Measurements from ENCODE around the gene RAC3.

RAC3 gene

DNA sequence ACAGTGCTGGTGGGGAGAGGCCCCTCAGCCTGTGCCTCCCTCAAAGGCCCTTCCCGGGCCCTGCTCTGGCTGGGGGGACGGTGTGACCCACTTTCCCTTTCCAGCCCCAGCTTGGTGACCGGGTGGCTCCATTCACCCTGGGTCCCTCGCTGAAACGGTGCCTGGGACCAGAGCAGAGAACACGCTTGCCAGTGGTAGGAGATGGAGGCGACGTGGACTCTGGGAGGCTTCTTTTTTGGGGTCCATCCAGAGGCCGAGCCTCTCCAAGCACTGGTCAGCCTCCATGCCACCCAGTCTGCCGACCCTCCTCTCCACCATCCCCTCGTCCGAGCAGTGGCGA lies 16.5 kb upstream of the RAC3 start:
- DNase-seq, result no peak
- peaks cover 8% of the 10 kb centered on the region for H3K36me3 ChIP-seq
- H3K9me3 ChIP-seq, result no peaks in the 10 kb centered on the region
- no peak overlapping the region for H3K4me3 ChIP-seq (ENCODE audit: low read depth, low read length)
- no peaks in the 10 kb centered on the region for H3K27me3 ChIP-seq
- TF ChIP-seq, protein P1, sequence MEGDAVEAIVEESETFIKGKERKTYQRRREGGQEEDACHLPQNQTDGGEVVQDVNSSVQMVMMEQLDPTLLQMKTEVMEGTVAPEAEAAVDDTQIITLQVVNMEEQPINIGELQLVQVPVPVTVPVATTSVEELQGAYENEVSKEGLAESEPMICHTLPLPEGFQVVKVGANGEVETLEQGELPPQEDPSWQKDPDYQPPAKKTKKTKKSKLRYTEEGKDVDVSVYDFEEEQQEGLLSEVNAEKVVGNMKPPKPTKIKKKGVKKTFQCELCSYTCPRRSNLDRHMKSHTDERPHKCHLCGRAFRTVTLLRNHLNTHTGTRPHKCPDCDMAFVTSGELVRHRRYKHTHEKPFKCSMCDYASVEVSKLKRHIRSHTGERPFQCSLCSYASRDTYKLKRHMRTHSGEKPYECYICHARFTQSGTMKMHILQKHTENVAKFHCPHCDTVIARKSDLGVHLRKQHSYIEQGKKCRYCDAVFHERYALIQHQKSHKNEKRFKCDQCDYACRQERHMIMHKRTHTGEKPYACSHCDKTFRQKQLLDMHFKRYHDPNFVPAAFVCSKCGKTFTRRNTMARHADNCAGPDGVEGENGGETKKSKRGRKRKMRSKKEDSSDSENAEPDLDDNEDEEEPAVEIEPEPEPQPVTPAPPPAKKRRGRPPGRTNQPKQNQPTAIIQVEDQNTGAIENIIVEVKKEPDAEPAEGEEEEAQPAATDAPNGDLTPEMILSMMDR (IDR thresholded peaks at IDR 0.05; ENCODE audit: low read depth, low read length), result no peak
- peaks cover 23% of the 10 kb centered on the region for H3K4me1 ChIP-seq

DNA sequence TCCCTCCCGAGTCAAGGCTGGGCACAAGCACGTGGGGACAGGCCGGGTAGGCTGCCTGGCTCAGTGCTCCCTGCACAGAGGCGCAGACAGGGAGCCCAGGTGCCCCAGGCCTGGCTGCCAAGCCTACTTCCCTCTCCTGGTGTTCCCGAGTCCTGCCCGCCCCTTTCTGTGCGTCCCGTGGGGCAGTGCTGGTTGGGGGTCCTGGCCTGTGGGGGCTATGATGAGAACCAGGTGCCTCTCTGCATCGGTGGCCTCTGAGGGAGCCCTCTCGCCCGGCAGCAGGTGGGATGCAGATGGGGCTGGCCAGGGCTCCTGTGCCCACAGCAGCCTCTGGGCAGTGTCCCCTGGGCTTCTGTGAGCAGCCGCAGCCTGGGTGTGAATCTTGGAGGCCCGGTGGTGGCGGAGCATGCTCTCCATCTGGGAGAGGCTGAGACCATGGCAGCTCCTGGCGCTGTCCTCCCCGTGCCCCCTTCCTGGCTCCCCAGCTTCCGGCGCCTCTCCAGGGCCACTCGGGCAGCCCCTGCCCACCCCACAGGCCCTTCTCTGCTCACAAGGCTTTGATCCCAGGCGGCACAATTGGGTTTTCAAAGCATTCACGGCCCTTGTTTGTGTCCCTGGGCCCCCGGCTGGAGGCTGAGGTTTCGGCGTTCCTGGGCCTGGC lies 16.0 kb upstream of the RAC3 start:
- TF ChIP-seq, protein P1 (IDR thresholded peaks at IDR 0.05; ENCODE audit: low read depth, low read length), result no peak
- H3K4me1 ChIP-seq, result peaks cover 23% of the 10 kb centered on the region
- H3K36me3 ChIP-seq, result peaks cover 8% of the 10 kb centered on the region
- no peaks in the 10 kb centered on the region for H3K27me3 ChIP-seq
- DNase-seq, result no peak
- no peaks in the 10 kb centered on the region for H3K9me3 ChIP-seq
- H3K4me3 ChIP-seq (ENCODE audit: low read depth, low read length), result no peak overlapping the region

DNA sequence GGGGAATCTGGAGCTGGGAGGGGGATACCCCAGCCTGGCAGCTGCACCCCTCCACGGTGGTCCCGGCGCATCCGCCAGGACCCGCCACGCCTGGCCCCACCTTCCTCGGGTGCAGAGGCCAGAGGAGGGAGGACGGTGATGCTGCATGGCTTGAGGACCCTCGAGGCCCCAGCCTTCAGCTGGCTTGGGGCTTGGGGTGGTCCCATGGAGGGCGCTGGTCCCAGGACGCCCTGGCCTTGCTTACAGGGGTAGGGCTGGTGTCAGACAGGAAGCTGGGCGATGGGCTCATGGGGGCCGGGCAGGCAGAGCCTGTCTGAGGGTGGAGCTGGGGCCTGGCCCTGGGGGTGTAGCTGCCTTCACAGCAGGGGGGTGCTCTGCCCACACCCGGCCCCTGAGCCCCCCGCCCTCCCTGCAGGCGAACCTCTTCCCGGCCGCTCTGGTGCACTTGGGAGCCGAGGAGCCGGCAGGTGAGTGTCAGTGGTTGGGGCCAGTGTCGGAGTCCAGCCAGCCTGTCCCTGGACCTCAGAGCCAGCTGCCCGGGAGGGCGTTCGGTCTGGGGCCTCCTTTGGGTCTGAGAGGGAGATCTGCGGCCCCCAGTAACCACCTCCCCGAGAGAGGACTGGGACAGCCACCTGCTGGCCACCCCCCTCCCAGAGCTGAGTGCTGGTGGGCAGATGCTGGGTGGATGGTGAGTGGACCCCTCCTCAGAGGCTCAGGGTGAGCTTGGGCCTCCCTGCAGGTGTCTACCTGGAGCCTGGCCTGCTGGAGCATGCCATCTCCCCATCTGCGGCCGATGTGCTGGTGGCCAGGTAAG lies 15.2 kb upstream of the RAC3 start:
- Histone ChIP-seq H3K9me3 (no peaks in the 10 kb centered on the region), H3K4me3 (ENCODE audit: low read depth, low read length) (no peak overlapping the region), H3K27me3 (no peaks in the 10 kb centered on the region), H3K36me3 (peaks cover 8% of the 10 kb centered on the region), H3K4me1 (peaks cover 27% of the 10 kb centered on the region)
- no peak for DNase-seq
- TF ChIP-seq, protein P1 (IDR thresholded peaks at IDR 0.05; ENCODE audit: low read depth, low read length), result no peak

DNA sequence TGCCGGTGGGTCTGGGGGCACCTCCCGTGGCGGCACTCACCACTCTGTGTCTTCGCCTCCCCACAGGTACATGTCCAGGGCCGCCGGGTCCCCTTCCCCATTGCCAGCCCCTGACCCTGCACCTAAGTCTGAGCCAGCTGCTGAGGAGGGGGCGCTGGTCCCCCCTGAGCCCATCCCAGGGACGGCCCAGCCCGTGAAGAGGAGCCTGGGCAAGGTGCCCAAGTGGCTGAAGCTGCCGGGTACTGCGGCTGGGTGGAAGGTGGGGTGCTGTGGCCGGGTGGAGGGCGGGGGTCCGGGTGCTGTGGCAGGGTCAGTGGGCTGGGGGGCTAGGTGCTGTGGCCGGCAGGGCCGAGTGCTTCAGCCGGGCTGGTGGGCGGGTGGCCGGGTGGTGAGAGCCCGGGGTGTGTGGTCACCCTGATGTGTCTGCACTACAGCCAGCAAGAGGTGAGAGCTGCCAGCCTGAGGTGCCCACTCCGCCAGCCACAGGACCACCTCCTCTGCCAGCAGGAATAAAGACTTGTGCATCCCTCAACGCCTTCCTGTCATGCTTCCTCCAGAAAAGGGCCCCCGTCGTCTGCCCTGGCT lies 14.5 kb upstream of the RAC3 start:
- DNase-seq, result no peak
- TF ChIP-seq, protein P1 (IDR thresholded peaks at IDR 0.05; ENCODE audit: low read depth, low read length), result no peak
- Histone ChIP-seq H3K36me3 (peaks cover 6% of the 10 kb centered on the region; the same call in 1 of the 2 replicates), H3K4me1 (peaks cover 27% of the 10 kb centered on the region), H3K27me3 (no peaks in the 10 kb centered on the region), H3K4me3 (ENCODE audit: low read depth, low read length) (no peak overlapping the region), H3K9me3 (no peaks in the 10 kb centered on the region)

- H3K9me3 ChIP-seq, result no peaks in the 10 kb centered on the region
- TF ChIP-seq, protein P1 (IDR thresholded peaks at IDR 0.05; ENCODE audit: low read depth, low read length), result no peak
- H3K4me3 ChIP-seq (ENCODE audit: low read depth, low read length), result no peak overlapping the region
- H3K27me3 ChIP-seq, result no peaks in the 10 kb centered on the region
- no peak for DNase-seq
- peaks cover 4% of the 10 kb centered on the region; the same call in 1 of the 2 replicates for H3K36me3 ChIP-seq
- peaks cover 21% of the 10 kb centered on the region for H3K4me1 ChIP-seq
These were observed 13.8 kb upstream of the RAC3 start for GRCh38 chr17:82017612-82018151.
